GM23338 (cell line): ENCODE data around the gene SLC30A3. TPM values are rescaled to one million over a fixed set of nuclear protein-coding genes. Genes with fewer than 3 reads are reported as not detected.

ENCODE experiments used
- ATAC-seq: fragments of 200-7000 bp; cut with Tn5 transposase; 3 replicates; pipeline ENCODE4 v1.9.1; 2020
- DNase-seq: peaks from one replicate; pipeline ENCODE4 v3.0.0-alpha.2; 2015; ENCODE audit warnings: low spot score
- H2AFZ ChIP-seq: fragments of 200-600 bp; sonication (generic); 2 replicates; pipeline ENCODE4 v1.8.0; 2016; ENCODE audit warnings: antibody characterized with exemption, mild to moderate bottlenecking, moderate library complexity
- H3F3A ChIP-seq: fragments of 200-600 bp; sonication (generic); replicated peaks from 2 replicates; pipeline ENCODE4 v1.8.0; 2017; ENCODE audit warnings: antibody characterized with exemption, mixed run types, low read depth
- H3K27ac ChIP-seq: fragments of 200-600 bp; sonication (generic); 2 replicates; pipeline ENCODE4 v1.6.1; 2016; ENCODE audit warnings: low read depth
- H3K27me3 ChIP-seq: fragments of 200-600 bp; sonication (generic); 2 replicates; pipeline ENCODE4 v1.8.0; 2016; ENCODE audit warnings: mild to moderate bottlenecking, mixed run types, moderate library complexity; ENCODE audit not compliant: insufficient read depth
- H3K36me3 ChIP-seq: fragments of 200-600 bp; sonication (generic); 2 replicates; pipeline ENCODE4 v1.8.0; 2016; ENCODE audit warnings: mild to moderate bottlenecking; ENCODE audit not compliant: insufficient read depth
- H3K4me1 ChIP-seq: fragments of 200-600 bp; sonication (generic); 2 replicates; pipeline ENCODE4 v1.8.0; 2016; ENCODE audit warnings: mild to moderate bottlenecking, moderate library complexity; ENCODE audit not compliant: insufficient read depth
- H3K4me2 ChIP-seq: fragments of 200-600 bp; sonication (generic); 2 replicates; pipeline ENCODE4 v1.7.1; 2017; ENCODE audit warnings: mixed run types
- H3K4me3 ChIP-seq: fragments of 200-600 bp; sonication (generic); 2 replicates; pipeline ENCODE4 v1.6.1; 2016; ENCODE audit warnings: mixed run types
- H3K79me2 ChIP-seq: fragments of 200-600 bp; sonication (generic); replicated peaks from 2 replicates; pipeline ENCODE4 v1.8.0; 2017; ENCODE audit warnings: mild to moderate bottlenecking; ENCODE audit not compliant: insufficient read depth
- H3K9me2 ChIP-seq: fragments of 200-600 bp; sonication (generic); 2 replicates; pipeline ENCODE4 v1.8.0; 2017; ENCODE audit not compliant: insufficient read depth
- H4K20me1 ChIP-seq: fragments of 200-600 bp; sonication (generic); replicated peaks from 2 replicates; pipeline ENCODE4 v1.8.0; 2017; ENCODE audit warnings: mild to moderate bottlenecking; ENCODE audit not compliant: insufficient read depth
- H3K27ac Mint-ChIP-seq: 2 replicates; pipeline ENCODE4 v1.8.0; 2020; ENCODE audit warnings: inconsistent platforms, mild to moderate bottlenecking, moderate library complexity, mixed read lengths
- H3K27me3 Mint-ChIP-seq: 3 replicates; pipeline ENCODE4 v1.8.0; 2022; ENCODE audit warnings: low read depth, mild to moderate bottlenecking, moderate library complexity, mixed read lengths, inconsistent platforms; ENCODE audit not compliant: insufficient read depth, poor library complexity
- H3K36me3 Mint-ChIP-seq: 3 replicates; pipeline ENCODE4 v1.8.0; 2021; ENCODE audit warnings: low read depth, mild to moderate bottlenecking, inconsistent platforms, moderate library complexity, mixed read lengths
- H3K4me1 Mint-ChIP-seq: 3 replicates; pipeline ENCODE4 v1.8.0; 2020; ENCODE audit warnings: mild to moderate bottlenecking, inconsistent platforms, mixed read lengths
- H3K4me3 Mint-ChIP-seq: 3 replicates; pipeline ENCODE4 v1.8.0; 2021; ENCODE audit warnings: moderate library complexity, mild to moderate bottlenecking, inconsistent platforms, mixed read lengths
- H3K9me3 Mint-ChIP-seq: 3 replicates; pipeline ENCODE4 v1.8.0; 2020; ENCODE audit warnings: moderate library complexity, mild to moderate bottlenecking, inconsistent platforms, mixed read lengths
- CREB1 ChIP-seq: fragments of 250-450 bp; sonication (Bioruptor Pico); IDR thresholded peaks from 2 replicates; pipeline ENCODE4 v1.5.0; 2020; ENCODE audit warnings: low read depth, mild to moderate bottlenecking, moderate library complexity
- CTCF ChIP-seq, 2 experiments: fragments of 200-600 bp in 1 of 2; sonication (generic) in 1 of 2; conservative IDR thresholded peaks; 2 replicates each; pipeline versions ENCODE4 v1.5.1 to v1.6.1; 2016 to 2017; ENCODE audit warnings: antibody characterized with exemption in 2 of 2, low read depth in 2 of 2, mild to moderate bottlenecking in 2 of 2, moderate library complexity in 1 of 2
- ETS1 ChIP-seq: IDR thresholded peaks from 2 replicates; pipeline ENCODE4 v1.6.1; 2016; ENCODE audit warnings: antibody characterized with exemption
- EZH2 ChIP-seq: fragments of 200-600 bp; sonication (generic); IDR thresholded peaks from one replicate; pipeline ENCODE4 v1.8.0; 2017; ENCODE audit warnings: antibody characterized with exemption, mild to moderate bottlenecking, low read depth; ENCODE audit not compliant: unreplicated experiment
- EZH2phosphoT487 ChIP-seq: fragments of 200-600 bp; sonication (generic); IDR thresholded peaks from one replicate; pipeline ENCODE4 v1.8.1; 2018; ENCODE audit warnings: antibody characterized with exemption; ENCODE audit not compliant: unreplicated experiment
- JUNB ChIP-seq: IDR thresholded peaks from one replicate; pipeline ENCODE4 v1.6.1; 2016; ENCODE audit warnings: antibody characterized with exemption; ENCODE audit not compliant: unreplicated experiment
- NANOG ChIP-seq: IDR thresholded peaks from 2 replicates; pipeline ENCODE4 v1.6.1; 2016; ENCODE audit warnings: antibody characterized with exemption, borderline replicate concordance
- POLR2AphosphoS5 ChIP-seq: IDR thresholded peaks from 2 replicates; pipeline ENCODE4 v1.6.1; 2016; ENCODE audit warnings: antibody characterized with exemption, low read depth
- REST ChIP-seq: IDR thresholded peaks from one replicate; pipeline ENCODE4 v1.6.1; 2018; ENCODE audit warnings: antibody characterized with exemption; ENCODE audit not compliant: unreplicated experiment
- STAT1 ChIP-seq: IDR thresholded peaks from one replicate; pipeline ENCODE4 v1.6.1; 2016; ENCODE audit warnings: antibody characterized with exemption; ENCODE audit not compliant: unreplicated experiment
- ZNF114 ChIP-seq: fragments of 250-450 bp; sonication (Bioruptor Pico); IDR thresholded peaks from 2 replicates; pipeline ENCODE4 v1.5.0; 2020; ENCODE audit warnings: mild to moderate bottlenecking, moderate library complexity
- ZNF331 ChIP-seq: fragments of 250-450 bp; sonication (Bioruptor Pico); IDR thresholded peaks from 2 replicates; pipeline ENCODE4 v1.5.0; 2020; ENCODE audit warnings: low read depth, mild to moderate bottlenecking, moderate library complexity
- ZNF462 ChIP-seq: fragments of 250-450 bp; sonication (Bioruptor Pico); IDR thresholded peaks from 2 replicates; pipeline ENCODE4 v1.5.0; 2020; ENCODE audit warnings: mild to moderate bottlenecking, moderate library complexity
- polyA plus RNA-seq: library from polyadenylated mRNA; unstranded; fragments of >200 nt; fragmentation: Nextera tagmentation; extraction: Ambion mirVana; gene quantifications from 2 replicates; pipeline ENCODE4 v1.2.1, GENCODE V29; 2016
- total RNA-seq: library from RNA; depleted of rRNA; stranded (reverse); fragments of >200 nt; shearing (Covaris generic); gene quantifications from 2 replicates; pipeline ENCODE4 v1.2.3, GENCODE V29; 2014

The SLC30A3 gene
- total and polyA plus RNA-seq, 2 experiments from 2014 or later, result 4.1 to 8.3 TPM

- peaks cover 14% of the 10 kb centered on the region for H3K27me3 ChIP-seq
- H3K9me3 Mint-ChIP-seq, result no peaks in the 10 kb centered on the region; the same call in 2 of the 3 replicates
- peaks cover 17% of the 10 kb centered on the region for H3F3A ChIP-seq
- H3K36me3 ChIP-seq, result 0 out of 2 replicates have a peak, but pooled peaks cover under 1% of the 10 kb centered on the region
- H3K27me3 Mint-ChIP-seq, result peaks cover 23% of the 10 kb centered on the region
- H3K27ac ChIP-seq, result no peak overlapping the region
- no peak overlapping the region for H3K27ac Mint-ChIP-seq
- no peak overlapping the region for H3K4me3 Mint-ChIP-seq
- H3K9me2 ChIP-seq, result no peaks in the 10 kb centered on the region
- H3K4me3 ChIP-seq, result no peak overlapping the region
- no peaks in the 10 kb centered on the region for H3K79me2 ChIP-seq
- no peak for ATAC-seq
- no peak for DNase-seq
- no peak overlapping the region for H2AFZ ChIP-seq
- H4K20me1 ChIP-seq, result no peaks in the 10 kb centered on the region; the same call in 1 of the 2 replicates
- peaks cover 19% of the 10 kb centered on the region for H3K36me3 Mint-ChIP-seq
- TF ChIP-seq JUNB (no peak), EZH2phosphoT487 (no peak), ETS1 (no peak), ZNF462 (CRISPR knock-in tag) (no peak), CTCF (conservative IDR thresholded peaks at IDR 0.05; ENCODE audit: low read depth in 2 of 2) (no peak), ZNF331 (CRISPR knock-in tag) (no peak), EZH2 (no peak), POLR2AphosphoS5 (no peak), CREB1 (CRISPR knock-in tag) (no peak), ZNF114 (CRISPR knock-in tag) (no peak), NANOG (no peak), STAT1 (no peak), REST (no peak)
- H3K4me1 ChIP-seq, result peaks cover 10% of the 10 kb centered on the region
- H3K4me1 Mint-ChIP-seq, result peaks cover 18% of the 10 kb centered on the region
- no peak overlapping the region for H3K4me2 ChIP-seq
Observed at GRCh38 chr2:27247893-27248292, 15.0 kb downstream of the SLC30A3 start.
